Loucy (cell line): Measurements from ENCODE around the gene TRIM29.

Experiments
- EZH2phosphoT487 ChIP-seq: fragments of 200-600 bp; IDR thresholded peaks from 2 replicates; pipeline ENCODE4 v1.6.1; 2018; ENCODE audit warnings: antibody characterized with exemption, mild to moderate bottlenecking, moderate library complexity, borderline replicate concordance
- TF ChIP-seq, protein P1 (sequence below): fragments of 200-600 bp; sonication (generic); conservative IDR thresholded peaks from 2 replicates; pipeline ENCODE4 v1.5.1; 2014; ENCODE audit warnings: mild to moderate bottlenecking, antibody characterized with exemption, low read length

DNA sequence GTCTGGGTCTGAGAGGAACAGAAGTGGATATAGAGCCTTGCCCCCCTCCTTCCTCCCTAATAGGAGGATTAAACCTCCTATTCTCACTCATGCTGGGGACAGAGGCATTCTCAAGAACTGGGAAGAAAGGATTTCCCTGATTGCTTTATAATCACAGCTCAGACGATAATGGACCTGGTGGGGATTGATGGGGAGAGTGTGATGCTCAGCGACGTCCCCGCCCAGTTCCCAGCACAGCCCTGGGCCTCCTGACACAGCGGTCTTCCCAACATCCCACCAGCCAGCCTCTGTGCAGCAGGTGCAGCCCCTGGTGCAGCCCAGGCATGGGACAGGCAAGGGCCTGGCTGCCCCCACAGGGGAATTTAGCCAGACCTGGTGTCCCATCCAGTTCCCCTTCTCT is 28.4 kb downstream of the TRIM29 start:
- TF ChIP-seq, protein P1, sequence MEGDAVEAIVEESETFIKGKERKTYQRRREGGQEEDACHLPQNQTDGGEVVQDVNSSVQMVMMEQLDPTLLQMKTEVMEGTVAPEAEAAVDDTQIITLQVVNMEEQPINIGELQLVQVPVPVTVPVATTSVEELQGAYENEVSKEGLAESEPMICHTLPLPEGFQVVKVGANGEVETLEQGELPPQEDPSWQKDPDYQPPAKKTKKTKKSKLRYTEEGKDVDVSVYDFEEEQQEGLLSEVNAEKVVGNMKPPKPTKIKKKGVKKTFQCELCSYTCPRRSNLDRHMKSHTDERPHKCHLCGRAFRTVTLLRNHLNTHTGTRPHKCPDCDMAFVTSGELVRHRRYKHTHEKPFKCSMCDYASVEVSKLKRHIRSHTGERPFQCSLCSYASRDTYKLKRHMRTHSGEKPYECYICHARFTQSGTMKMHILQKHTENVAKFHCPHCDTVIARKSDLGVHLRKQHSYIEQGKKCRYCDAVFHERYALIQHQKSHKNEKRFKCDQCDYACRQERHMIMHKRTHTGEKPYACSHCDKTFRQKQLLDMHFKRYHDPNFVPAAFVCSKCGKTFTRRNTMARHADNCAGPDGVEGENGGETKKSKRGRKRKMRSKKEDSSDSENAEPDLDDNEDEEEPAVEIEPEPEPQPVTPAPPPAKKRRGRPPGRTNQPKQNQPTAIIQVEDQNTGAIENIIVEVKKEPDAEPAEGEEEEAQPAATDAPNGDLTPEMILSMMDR: no peak
- TF ChIP-seq EZH2phosphoT487: no peak
